K562 (cell line): Measurements from ENCODE around the gene GLTP. TPM values are rescaled to one million over a fixed set of nuclear protein-coding genes. Genes with fewer than 3 reads are reported as not detected.

ENCODE experiments used
- ATF1 ChIP-seq, 2 experiments: fragments of 450-650 bp in 1 of 2; IDR thresholded peaks; 2 replicates each; pipeline ENCODE4 v1.6.1; 2016; ENCODE audit warnings: missing compliant biosample characterization in 1 of 2, missing genetic modification characterization in 1 of 2
- BHLHE40 ChIP-seq: IDR thresholded peaks from 2 replicates; pipeline ENCODE4 v1.6.1; 2011; ENCODE audit warnings: low read length, improper control_type of control experiment
- EP300 ChIP-seq: IDR thresholded peaks from 2 replicates; pipeline ENCODE4 v1.6.1; 2012; ENCODE audit warnings: low read length, improper control_type of control experiment
- ILF3 ChIP-seq: fragments of 450-650 bp; IDR thresholded peaks from 2 replicates; pipeline ENCODE4 v1.6.1; 2018; ENCODE audit warnings: antibody characterized with exemption, mild to moderate bottlenecking, moderate library complexity, borderline replicate concordance
- KLF10 ChIP-seq: fragments of 250-450 bp; sonication (Bioruptor Pico); IDR thresholded peaks from 2 replicates; pipeline ENCODE4 v1.6.1; 2021; ENCODE audit warnings: matching md5 sums
- MYBL2 ChIP-seq, 2 experiments: fragments of 450-650 bp in 1 of 2; sonication (generic) in 1 of 2; formaldehyde crosslinking in 1 of 2; IDR thresholded peaks; 2 replicates each; pipeline versions ENCODE4 v1.6.1 to v1.8.1; 2017 to 2022; ENCODE audit warnings: borderline replicate concordance in 1 of 2, inconsistent platforms in 1 of 2, low read depth in 1 of 2, mild to moderate bottlenecking in 1 of 2, missing genetic modification reagents in 1 of 2, moderate library complexity in 1 of 2
- MYC ChIP-seq, 2 experiments: fragments of 250-450 bp in 1 of 2; sonication (Bioruptor Pico) in 1 of 2; IDR thresholded peaks; 2 replicates each; pipeline versions ENCODE4 v1.5.1 to v1.6.1; 2012 to 2021; ENCODE audit warnings: low read depth in 2 of 2, borderline replicate concordance in 1 of 2, improper control_type of control experiment in 1 of 2, low read length in 1 of 2, mild to moderate bottlenecking in 1 of 2, moderate library complexity in 1 of 2
- POLR2B ChIP-seq: fragments of 450-650 bp; IDR thresholded peaks from 2 replicates; pipeline ENCODE4 v1.6.1; 2018; ENCODE audit warnings: low read depth; ENCODE audit not compliant: partially characterized antibody
- SAP30 ChIP-seq: fragments of 200-600 bp; sonication (generic); IDR thresholded peaks from 2 replicates; pipeline ENCODE4 v1.6.1; 2012; ENCODE audit warnings: borderline replicate concordance, low read depth, mild to moderate bottlenecking, moderate library complexity, low read length, control low read depth, inconsistent platforms; ENCODE audit not compliant: insufficient read depth, poor library complexity, severe bottlenecking
- TCF7 ChIP-seq: sonication (generic); IDR thresholded peaks from 2 replicates; pipeline ENCODE4 v1.6.1; 2016; ENCODE audit warnings: antibody characterized with exemption, borderline replicate concordance
- ZFPM2 ChIP-seq: fragments of 250-450 bp; sonication (Bioruptor Pico); IDR thresholded peaks from 2 replicates; pipeline ENCODE4 v1.5.1; 2022; ENCODE audit warnings: mild to moderate bottlenecking
- ZNF347 ChIP-seq: fragments of 450-650 bp; formaldehyde crosslinking; IDR thresholded peaks from 2 replicates; pipeline ENCODE4 v1.4.0; 2020; ENCODE audit warnings: low read depth, mild to moderate bottlenecking, moderate library complexity
- ZSCAN32 ChIP-seq: fragments of 450-650 bp; formaldehyde crosslinking; IDR thresholded peaks from 2 replicates; pipeline ENCODE4 v1.4.0; 2020; ENCODE audit warnings: mild to moderate bottlenecking, moderate library complexity
- polyA plus RNA-seq, 8 experiments: library from polyadenylated mRNA; depleted of rRNA in 4 of 8; stranded (reverse) in 5 of 8; unstranded in 3 of 8; fragments of >200 nt; fragmentation: Nextera tagmentation in 2 of 8; fragmentation: Illumina TruSeq in 1 of 8; extraction: Ambion mirVana in 2 of 8; extraction: Trizol in 1 of 8; gene quantifications; 2 replicates each; pipeline versions ENCODE4 v1.2.1 to v1.2.3, GENCODE V29; 2011 to 2014; ENCODE audit warnings: inconsistent platforms in 1 of 8, missing spikeins in 1 of 8
- total RNA-seq, 7 experiments: library from RNA; depleted of rRNA in 6 of 7; stranded (reverse); fragments of >200 nt in 6 of 7; fragmentation: Illumina TruSeq in 2 of 7; extraction: Trizol in 2 of 7; gene quantifications; 2 replicates each; pipeline versions ENCODE4 v1.2.1 to v1.2.3, GENCODE V29; 2011 to 2021; ENCODE audit warnings: low replicate concordance in 1 of 7
- TF ChIP-seq, protein P1 (sequence below): fragments of 450-650 bp; formaldehyde crosslinking; IDR thresholded peaks from 2 replicates; pipeline ENCODE4 v1.4.0; 2020; ENCODE audit warnings: mild to moderate bottlenecking, moderate library complexity
- TF ChIP-seq, protein P2 (sequence below): fragments of 250-450 bp; sonication (Bioruptor Pico); IDR thresholded peaks from 2 replicates; pipeline ENCODE4 v1.4.0; 2020; ENCODE audit warnings: mild to moderate bottlenecking, moderate library complexity
- TF ChIP-seq, protein P3 (sequence below): sonication (generic); formaldehyde crosslinking; IDR thresholded peaks from 2 replicates; pipeline ENCODE4 v1.5.0; 2020; ENCODE audit warnings: missing genetic modification reagents
- TF ChIP-seq, protein P4 (sequence below): fragments of 450-650 bp; IDR thresholded peaks from 2 replicates; pipeline ENCODE4 v1.6.1; 2016; ENCODE audit warnings: low read depth, mild to moderate bottlenecking, moderate library complexity

The GLTP gene
- total and polyA plus RNA-seq, 9 of the 15 experiments (the other 6 are each of a cell fraction or from before 2014, with no cell fraction given): 4.4 to 8.3 (median 6.1) TPM

- TF ChIP-seq SAP30 (no peak), ILF3 (no peak), ZFPM2 (CRISPR knock-in tag) (no peak), EP300 (no peak), POLR2B (no peak), KLF10 (no peak), BHLHE40 (peak; percentile 85), TCF7 (no peak), ZSCAN32 (CRISPR knock-in tag) (no peak), ATF1 (CRISPR knock-in tag; IDR thresholded peaks at IDR 0.05) (no peak), ATF1 (tag; IDR thresholded peaks at IDR 0.05) (no peak), MYC (IDR thresholded peaks at IDR 0.05; ENCODE audit: low read depth, low read length) (peak; percentile 84), MYC (CRISPR knock-in tag; IDR thresholded peaks at IDR 0.05; ENCODE audit: borderline replicate concordance, low read depth) (no peak), MYBL2 (IDR thresholded peaks at IDR 0.05; ENCODE audit: low read depth) (no peak), MYBL2 (CRISPR knock-in tag; IDR thresholded peaks at IDR 0.05; ENCODE audit: borderline replicate concordance) (no peak), ZNF347 (CRISPR knock-in tag) (no peak)
- TF ChIP-seq, protein P1, sequence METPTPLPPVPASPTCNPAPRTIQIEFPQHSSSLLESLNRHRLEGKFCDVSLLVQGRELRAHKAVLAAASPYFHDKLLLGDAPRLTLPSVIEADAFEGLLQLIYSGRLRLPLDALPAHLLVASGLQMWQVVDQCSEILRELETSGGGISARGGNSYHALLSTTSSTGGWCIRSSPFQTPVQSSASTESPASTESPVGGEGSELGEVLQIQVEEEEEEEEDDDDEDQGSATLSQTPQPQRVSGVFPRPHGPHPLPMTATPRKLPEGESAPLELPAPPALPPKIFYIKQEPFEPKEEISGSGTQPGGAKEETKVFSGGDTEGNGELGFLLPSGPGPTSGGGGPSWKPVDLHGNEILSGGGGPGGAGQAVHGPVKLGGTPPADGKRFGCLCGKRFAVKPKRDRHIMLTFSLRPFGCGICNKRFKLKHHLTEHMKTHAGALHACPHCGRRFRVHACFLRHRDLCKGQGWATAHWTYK (CRISPR knock-in tag): no peak
- TF ChIP-seq, protein P2, sequence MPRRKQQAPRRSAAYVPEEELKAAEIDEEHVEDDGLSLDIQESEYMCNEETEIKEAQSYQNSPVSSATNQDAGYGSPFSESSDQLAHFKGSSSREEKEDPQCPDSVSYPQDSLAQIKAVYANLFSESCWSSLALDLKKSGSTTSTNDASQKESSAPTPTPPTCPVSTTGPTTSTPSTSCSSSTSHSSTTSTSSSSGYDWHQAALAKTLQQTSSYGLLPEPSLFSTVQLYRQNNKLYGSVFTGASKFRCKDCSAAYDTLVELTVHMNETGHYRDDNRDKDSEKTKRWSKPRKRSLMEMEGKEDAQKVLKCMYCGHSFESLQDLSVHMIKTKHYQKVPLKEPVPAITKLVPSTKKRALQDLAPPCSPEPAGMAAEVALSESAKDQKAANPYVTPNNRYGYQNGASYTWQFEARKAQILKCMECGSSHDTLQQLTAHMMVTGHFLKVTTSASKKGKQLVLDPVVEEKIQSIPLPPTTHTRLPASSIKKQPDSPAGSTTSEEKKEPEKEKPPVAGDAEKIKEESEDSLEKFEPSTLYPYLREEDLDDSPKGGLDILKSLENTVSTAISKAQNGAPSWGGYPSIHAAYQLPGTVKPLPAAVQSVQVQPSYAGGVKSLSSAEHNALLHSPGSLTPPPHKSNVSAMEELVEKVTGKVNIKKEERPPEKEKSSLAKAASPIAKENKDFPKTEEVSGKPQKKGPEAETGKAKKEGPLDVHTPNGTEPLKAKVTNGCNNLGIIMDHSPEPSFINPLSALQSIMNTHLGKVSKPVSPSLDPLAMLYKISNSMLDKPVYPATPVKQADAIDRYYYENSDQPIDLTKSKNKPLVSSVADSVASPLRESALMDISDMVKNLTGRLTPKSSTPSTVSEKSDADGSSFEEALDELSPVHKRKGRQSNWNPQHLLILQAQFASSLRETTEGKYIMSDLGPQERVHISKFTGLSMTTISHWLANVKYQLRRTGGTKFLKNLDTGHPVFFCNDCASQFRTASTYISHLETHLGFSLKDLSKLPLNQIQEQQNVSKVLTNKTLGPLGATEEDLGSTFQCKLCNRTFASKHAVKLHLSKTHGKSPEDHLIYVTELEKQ: no peak
- TF ChIP-seq, protein P3, sequence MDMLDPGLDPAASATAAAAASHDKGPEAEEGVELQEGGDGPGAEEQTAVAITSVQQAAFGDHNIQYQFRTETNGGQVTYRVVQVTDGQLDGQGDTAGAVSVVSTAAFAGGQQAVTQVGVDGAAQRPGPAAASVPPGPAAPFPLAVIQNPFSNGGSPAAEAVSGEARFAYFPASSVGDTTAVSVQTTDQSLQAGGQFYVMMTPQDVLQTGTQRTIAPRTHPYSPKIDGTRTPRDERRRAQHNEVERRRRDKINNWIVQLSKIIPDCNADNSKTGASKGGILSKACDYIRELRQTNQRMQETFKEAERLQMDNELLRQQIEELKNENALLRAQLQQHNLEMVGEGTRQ (CRISPR knock-in tag): peak; percentile 40; the same call in 1 of the 2 replicates
- TF ChIP-seq, protein P4, sequence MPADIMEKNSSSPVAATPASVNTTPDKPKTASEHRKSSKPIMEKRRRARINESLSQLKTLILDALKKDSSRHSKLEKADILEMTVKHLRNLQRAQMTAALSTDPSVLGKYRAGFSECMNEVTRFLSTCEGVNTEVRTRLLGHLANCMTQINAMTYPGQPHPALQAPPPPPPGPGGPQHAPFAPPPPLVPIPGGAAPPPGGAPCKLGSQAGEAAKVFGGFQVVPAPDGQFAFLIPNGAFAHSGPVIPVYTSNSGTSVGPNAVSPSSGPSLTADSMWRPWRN: no peak
Observed at GRCh38 chr12:109910969-109911348, 30.6 kb upstream of the GLTP start (continued).
